NCI-H2171 (cell line): ENCODE results near the gene MAP7.

ENCODE experiments used
- DNase-seq: peaks from one replicate; lab custom pipeline; 2025; lab: John Stamatoyannopoulos, UW

MAP7 gene

GRCh38 chr6:136532030-136532429 is 18.2 kb downstream of the MAP7 start:
- no peak for DNase-seq

DNA sequence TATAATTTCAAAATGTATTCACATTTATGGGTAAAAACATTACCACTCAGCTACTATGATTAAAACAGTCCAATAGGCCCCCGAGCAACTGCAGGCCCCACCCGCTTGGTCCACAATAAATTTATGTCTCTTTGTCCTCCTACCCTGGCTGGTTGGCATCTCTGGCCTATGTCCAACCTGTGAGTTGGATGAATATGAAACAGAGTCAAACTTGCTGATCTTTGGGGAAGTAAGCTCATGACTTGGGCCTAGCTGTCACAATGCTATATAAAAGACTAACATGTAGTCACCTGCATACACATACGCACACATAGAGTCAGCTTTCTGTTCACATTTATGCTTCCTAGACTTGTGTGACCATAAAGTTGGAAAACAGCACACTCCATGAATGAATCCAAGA is 20.5 kb downstream of the MAP7 start:
- no peak for DNase-seq

GRCh38 chr6:136528477-136528876 is 21.7 kb downstream of the MAP7 start:
- no peak for DNase-seq

DNA sequence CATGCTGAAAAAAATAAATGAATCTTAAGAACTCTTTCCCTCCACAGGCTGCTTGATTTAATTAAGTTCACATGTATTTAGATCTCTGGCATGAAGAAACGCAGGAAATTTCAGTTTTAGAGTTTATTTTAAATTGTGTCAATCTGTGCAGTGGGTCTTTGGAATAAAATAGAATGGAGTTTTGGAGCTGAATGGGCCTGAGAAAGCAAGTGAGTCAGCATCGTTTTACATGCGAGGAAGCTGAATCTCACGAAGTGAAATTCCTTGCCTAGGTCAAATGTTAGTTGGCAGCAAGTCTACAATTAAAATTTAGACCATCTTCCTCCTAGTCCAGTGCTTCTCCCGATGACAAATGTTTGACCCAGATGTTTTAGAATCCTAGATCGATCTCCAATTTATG is 22.4 kb downstream of the MAP7 start:
- no peak for DNase-seq

DNA sequence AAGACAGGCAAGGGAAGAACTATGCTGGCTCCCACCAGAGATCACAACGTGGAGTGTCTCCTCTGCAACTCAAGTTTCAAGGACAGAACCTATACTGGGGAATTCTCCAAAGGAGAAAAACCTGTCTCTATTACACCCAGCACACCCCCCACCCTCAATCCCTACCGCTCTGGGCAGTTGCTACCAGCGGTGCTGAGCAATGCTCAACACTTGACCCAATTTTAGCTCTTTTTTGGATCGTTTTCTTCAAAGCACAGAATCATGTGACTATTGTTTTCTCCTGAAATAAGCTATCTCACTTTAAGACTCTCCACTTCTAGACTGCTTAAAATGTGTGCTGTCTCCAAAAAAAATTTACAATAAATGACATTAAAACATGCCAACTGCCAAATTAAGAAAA is 23.3 kb downstream of the MAP7 start:
- DNase-seq, result no peak

- DNase-seq, result peak; percentile 66
Observed at GRCh38 chr6:136526196-136526930, 23.9 kb downstream of the MAP7 start.

GRCh38 chr6:136525586-136526195 is 24.5 kb downstream of the MAP7 start:
- no peak for DNase-seq

DNA sequence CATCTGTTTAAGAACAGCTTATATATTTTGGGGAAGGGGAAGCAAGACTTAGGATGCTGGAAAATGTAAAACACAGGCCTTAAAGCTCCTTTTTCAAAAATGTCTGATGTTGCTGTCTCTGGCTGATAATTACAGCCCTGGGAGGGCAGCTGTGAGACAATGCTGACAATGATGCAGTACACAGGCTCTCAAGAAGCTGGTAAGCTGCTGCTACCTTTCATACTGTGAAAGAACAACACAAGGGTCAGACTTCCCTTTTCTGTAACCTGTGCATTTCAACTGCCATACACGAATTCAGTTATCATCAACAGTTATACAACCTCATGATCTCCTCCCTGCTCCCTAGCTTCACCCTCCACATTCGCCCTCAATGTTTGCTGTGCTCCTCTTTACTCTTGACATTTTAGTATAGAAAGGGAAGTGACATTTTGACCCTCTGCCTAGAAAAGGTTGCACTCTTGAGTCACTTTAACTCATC is 25.2 kb downstream of the MAP7 start:
- no peak for DNase-seq

- no peak for DNase-seq
Observed at GRCh38 chr6:136524339-136524935, 25.8 kb downstream of the MAP7 start.

- DNase-seq, result no peak
Observed at GRCh38 chr6:136523196-136523595, 27.0 kb downstream of the MAP7 start.

DNA sequence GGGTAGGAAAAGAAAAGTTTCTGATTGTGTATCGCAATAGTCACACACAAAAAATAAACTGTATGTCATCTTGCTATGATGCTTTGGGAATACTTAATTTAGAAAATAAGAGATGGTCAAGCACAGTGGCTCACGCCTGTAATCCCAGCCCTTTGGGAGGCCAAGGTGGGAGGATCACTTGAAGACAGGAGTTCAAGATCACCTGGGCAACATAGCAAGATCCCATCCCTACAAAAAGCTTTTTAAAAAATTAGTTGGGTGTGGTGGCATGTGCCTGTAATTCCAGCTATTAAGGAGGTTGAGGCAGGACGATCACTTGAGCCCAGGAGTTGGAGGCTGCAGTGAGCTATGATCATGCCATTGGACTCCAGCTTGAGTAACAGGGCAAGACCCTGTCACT is 27.6 kb downstream of the MAP7 start:
- DNase-seq, result no peak

DNA sequence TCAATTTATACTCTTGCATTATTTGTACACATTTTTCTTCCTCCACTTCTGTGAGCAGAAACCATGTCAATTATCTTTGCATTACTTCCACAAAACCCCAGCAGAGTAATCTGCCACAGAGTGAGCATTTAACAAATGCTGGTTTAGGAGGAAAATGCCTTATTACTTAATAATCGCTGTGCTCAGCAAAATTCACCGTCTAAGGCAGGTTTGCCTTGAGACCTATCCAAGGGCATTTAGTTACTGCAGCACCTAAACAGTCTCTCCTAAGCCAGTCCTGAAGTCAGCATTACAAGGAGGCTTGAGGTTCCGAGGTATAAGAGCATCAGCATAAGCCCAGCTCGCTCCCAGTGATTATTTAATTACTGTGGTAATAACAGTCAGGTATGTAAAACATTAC is 28.3 kb downstream of the MAP7 start:
- no peak for DNase-seq

DNA sequence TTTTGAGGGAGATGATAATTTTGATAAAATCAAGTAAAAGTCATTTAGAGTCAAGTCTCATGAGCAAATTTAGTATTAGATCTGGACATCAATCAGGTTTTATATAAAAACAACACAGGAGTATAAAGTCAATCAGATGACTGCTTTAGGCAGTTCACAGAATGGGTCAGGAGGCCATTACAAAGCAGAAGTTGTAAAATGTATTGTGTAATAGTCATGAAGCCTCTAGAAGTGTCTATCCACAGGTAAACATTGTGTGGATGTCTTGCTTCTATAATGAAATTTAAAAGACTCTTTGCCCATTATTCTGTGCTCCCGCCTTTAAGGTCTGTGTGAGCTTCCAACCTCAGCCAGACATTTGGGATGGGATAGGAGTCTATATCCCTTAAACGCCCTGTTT is 28.8 kb downstream of the MAP7 start:
- DNase-seq, result no peak

GRCh38 chr6:136520517-136520916 is 29.7 kb downstream of the MAP7 start:
- no peak for DNase-seq

DNA sequence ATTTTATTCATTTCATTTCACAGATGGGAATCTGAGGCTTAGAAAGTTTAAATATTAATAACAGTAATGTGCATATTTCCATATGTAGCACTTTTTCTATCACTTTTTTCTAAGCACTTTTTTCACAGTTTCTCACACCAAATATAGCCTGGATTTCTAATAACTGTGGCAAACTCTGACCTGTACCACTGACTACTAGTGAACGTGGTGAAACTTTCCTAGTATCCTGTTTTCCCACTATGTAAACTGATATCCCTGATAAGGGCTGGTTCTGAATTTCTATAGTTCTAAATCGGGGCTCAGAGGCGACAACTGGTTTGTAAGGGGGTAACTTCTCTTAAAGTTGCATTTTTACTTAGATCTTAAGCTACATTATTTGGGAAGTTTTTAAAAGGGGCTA is 32.6 kb downstream of the MAP7 start:
- DNase-seq, result no peak

DNA sequence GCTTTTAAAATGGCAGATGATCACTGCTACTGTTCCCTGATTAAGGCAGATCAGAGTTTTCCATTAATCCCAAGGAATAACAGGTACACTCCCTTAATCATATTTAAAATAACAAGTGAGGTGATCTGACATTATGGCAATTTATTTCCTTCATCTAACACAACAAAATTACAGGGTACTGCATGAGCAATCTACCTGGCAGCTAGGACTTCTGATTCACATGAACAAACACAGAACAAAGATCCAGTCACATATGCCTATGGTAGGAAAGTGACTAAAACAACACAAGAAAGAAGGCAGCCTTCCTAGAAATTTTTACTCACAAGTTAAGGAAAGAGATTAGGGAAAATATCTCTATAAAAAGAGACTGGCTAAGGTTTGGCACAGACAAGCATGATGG is 33.2 kb downstream of the MAP7 start:
- DNase-seq, result no peak

- DNase-seq, result no peak
Observed at GRCh38 chr6:136514591-136514990, 35.6 kb downstream of the MAP7 start.

GRCh38 chr6:136511926-136512325 is 38.3 kb downstream of the MAP7 start:
- no peak for DNase-seq

- no peak for DNase-seq
Observed at GRCh38 chr6:136511397-136511796, 38.8 kb downstream of the MAP7 start.

- no peak for DNase-seq
Observed at GRCh38 chr6:136510782-136511181, 39.4 kb downstream of the MAP7 start.

- no peak for DNase-seq
Observed at GRCh38 chr6:136510299-136510698, 39.9 kb downstream of the MAP7 start.

DNA sequence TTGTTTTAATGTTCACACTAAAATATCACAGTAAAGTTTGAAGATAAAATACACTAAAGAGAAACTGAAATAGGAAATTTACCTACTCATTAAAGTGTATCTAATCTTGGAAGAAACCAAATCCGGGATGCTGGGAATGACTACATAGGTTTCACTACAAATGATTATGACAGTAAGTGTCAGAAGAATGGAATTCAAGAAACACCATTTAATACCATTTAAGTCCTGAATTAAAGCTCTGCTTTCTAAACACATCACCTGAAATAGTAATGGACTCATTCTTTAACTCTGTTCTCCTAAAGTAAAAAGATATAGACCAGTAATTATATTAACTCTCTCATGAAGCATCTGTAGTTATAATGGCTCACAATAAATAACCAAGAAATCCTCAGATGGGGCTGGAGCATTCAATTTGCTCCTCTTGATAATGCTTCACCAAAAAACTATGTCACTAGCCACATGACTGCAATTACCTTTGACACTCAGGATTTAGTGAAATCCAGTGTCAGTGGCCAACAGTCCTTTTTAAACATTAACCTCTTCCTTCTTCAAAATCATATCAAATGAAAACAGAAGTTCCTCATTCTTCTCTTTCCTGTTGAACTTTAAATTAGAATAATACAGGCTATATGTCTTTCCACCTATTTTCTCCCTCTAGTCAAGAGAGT is 41.4 kb downstream of the MAP7 start:
- DNase-seq, result no peak
